Gastrocnemius medialis (tissue), 4 donors: ENCODE measurements around the gene TMEM14B.

ENCODE experiments used
- POLR2A ChIP-seq, 2 donors: fragments of 450-650 bp; IDR thresholded peaks; one replicate each; pipeline ENCODE4 v1.6.1; 2017; ENCODE audit warnings: antibody characterized with exemption in 2 of 2, mild to moderate bottlenecking in 2 of 2, moderate library complexity in 2 of 2
- TF ChIP-seq, protein P1 (sequence below), 5 experiments: fragments of 450-650 bp in 3 of 5; fragments of 200-600 bp in 2 of 5; sonication (generic) in 2 of 5; IDR thresholded peaks in 4 of 5; conservative IDR thresholded peaks in 1 of 5; 1 replicate in 4 of 5; 2 replicates in 1 of 5; pipeline ENCODE4 v1.5.1; 2016 to 2019; ENCODE audit warnings: antibody characterized with exemption in 5 of 5, mild to moderate bottlenecking in 3 of 5, moderate library complexity in 3 of 5

DNA sequence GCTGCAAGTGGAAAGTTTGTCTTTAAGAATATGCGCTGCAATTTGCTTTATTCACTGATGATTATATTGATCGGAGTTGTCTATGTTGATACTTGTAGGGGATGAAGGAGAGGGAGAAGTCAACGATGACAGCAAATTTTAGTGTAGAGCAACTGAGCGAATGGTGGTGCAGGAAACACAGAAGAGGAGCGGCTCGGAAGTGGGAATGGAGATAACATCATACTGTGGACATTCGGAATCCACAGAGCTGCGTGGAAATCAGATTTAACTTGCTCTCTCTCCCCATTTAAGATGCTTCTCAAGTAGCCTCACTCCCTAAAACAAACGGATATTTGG, 722 bp upstream of the TMEM14B start:
- TF ChIP-seq, protein P1, sequence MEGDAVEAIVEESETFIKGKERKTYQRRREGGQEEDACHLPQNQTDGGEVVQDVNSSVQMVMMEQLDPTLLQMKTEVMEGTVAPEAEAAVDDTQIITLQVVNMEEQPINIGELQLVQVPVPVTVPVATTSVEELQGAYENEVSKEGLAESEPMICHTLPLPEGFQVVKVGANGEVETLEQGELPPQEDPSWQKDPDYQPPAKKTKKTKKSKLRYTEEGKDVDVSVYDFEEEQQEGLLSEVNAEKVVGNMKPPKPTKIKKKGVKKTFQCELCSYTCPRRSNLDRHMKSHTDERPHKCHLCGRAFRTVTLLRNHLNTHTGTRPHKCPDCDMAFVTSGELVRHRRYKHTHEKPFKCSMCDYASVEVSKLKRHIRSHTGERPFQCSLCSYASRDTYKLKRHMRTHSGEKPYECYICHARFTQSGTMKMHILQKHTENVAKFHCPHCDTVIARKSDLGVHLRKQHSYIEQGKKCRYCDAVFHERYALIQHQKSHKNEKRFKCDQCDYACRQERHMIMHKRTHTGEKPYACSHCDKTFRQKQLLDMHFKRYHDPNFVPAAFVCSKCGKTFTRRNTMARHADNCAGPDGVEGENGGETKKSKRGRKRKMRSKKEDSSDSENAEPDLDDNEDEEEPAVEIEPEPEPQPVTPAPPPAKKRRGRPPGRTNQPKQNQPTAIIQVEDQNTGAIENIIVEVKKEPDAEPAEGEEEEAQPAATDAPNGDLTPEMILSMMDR (IDR thresholded peaks at IDR 0.05 in 4 of 5, conservative IDR thresholded peaks at IDR 0.05 in 1 of 5), result no peak
- no peak for TF ChIP-seq POLR2A (IDR thresholded peaks at IDR 0.05)
